Cardiac septum (tissue), 1 donor: ENCODE results near the gene RNF212. TPM values are rescaled to one million over a fixed set of nuclear protein-coding genes. Genes with fewer than 3 reads are reported as not detected.
A peak's percentile ranks its signal among the peaks of the same experiment; 100 is the strongest.
"Not testable (repeated sequence)": the region's sequence is repeated elsewhere in the genome, so short reads cannot be mapped to it uniquely, and the experiment has no call there.

ENCODE experiments used
- DNase-seq: peaks from one replicate; pipeline ENCODE4 v3.0.0-alpha.2; 2020; ENCODE audit warnings: low spot score
- intact Hi-C: fragments of 100-400 bp; cut with DNase I; formaldehyde crosslinking; loops from one replicate; pipeline ENCODE4 v1.14.0; 2022
- long read RNA-seq: library from polyadenylated mRNA; unstranded; transcript quantifications from one replicate; pipeline ENCODE4 v2.0.0, GENCODE V29; 2021
- total RNA-seq: library from RNA; stranded (reverse); fragmentation: NEBNext Ultra II Directional; extraction: Animal tissue kit (Norgen Biotek cat#: 25700); gene quantifications from one replicate; pipeline ENCODE4 v1.2.1, GENCODE V29; 2021
- donor health status: DM: no; HTN: no; CAD: no.

Gene RNF212, protein sequence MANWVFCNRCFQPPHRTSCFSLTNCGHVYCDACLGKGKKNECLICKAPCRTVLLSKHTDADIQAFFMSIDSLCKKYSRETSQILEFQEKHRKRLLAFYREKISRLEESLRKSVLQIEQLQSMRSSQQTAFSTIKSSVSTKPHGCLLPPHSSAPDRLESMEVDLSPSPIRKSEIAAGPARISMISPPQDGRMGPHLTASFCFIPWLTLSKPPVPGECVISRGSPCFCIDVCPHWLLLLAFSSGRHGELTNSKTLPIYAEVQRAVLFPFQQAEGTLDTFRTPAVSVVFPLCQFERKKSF
- 1.4 TPM for total RNA-seq
- long read RNA-seq = 0 reads

DNA sequence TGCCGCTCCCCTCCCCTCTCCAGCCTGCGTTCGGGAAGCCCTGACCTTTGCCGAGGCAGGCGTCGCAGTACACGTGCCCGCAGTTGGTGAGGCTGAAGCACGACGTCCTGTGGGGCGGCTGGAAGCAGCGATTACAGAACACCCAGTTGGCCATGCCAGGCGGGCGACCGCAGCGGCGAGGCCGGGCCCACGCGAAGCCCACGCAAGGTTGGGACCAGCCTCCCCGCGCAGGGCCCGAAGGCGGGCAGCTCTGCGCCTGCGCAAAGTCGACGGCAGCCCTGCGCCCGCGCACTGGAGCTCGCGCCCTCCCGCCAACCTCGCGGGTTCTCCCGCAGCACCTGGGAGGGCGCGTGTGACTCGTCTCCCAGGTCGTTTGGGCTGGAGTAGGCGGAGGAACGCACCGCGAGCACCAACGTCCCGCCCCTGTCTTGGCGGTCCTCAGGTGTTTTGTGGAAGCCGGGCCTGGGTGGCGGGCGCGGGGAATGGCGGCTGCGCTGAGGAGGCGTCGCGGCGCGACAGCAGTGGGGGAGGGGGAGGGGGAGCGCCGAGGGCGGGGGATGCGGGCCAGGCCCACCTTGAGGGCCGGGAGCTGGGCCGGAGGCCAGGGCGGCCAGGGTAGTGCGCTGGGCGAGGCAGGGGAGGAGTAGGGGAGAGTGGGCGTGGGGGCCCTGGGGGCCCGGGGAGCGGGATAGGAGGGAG, at the start of gene RNF212:
Gene RNF212, minus strand, starts transcription at position 254 of the 699 bp plus-strand sequence. Its CDS starts 100 bp downstream, at position 154.
- intact Hi-C loops = no loop called here
- DNase-seq = no peak

- intact Hi-C loops = no loop called here
- DNase-seq = no peak
These were observed 47.0 kb upstream of the RNF212 start for GRCh38 chr4:1160351-1160750.

- intact Hi-C loops = no loop called here
- DNase-seq = no peak
These were observed 42.7 kb upstream of the RNF212 start for GRCh38 chr4:1156069-1156468.

GRCh38 chr4:1155314-1155713, 42.0 kb upstream of the RNF212 start:
- intact Hi-C loops = no loop called here
- no peak for DNase-seq

GRCh38 chr4:1154523-1155182, 41.3 kb upstream of the RNF212 start:
- peak; percentile 70 for DNase-seq
- intact Hi-C loops = no loop called here

DNA sequence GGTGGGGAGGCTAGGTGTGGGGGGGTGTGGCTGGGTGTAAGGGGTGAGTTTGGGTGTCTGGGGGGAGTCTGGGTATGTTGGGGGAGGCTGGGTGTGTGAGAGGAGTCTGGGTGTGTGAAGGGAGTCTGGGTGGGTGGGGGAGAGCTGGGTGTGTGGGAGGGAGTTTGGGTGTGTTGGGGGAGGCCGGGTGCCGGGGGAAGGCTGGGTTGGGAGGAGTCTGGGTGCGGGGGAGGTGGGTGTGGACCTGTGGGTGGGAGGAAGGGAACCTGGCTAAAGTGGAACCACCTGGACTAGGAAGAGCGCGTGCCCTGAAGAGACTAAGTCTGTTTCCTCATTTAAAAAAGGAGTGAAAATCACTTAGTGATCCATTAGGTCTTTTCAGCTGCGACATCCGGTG, 40.8 kb upstream of the RNF212 start:
- DNase-seq = no peak
- intact Hi-C loops = no loop called here

DNA sequence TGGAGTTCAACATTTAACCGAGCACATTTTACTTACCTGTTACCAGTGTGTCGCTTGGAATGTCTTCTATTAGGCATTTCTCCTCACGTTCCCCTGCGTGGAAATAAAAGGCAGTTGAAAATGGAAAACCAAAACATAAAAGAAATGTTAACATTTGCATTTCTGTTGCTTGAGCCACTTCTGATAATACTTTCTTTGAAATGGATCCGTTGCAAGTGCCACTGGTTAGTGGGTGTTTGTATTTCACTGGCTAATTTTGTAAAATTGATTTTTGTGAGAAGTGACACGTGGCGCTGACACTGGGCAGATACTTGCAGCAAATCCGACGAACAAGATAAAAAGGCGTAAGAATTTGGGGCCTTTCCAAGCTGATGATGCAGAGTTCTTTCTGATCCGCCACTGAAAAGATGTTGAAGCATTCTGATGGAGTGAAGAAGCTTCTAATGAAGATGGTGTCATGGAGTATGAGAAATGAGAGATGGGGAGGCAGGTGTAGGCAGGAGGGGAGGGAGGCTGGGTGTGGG, 40.3 kb upstream of the RNF212 start:
- no peak for DNase-seq
- intact Hi-C loops = no loop called here

DNA sequence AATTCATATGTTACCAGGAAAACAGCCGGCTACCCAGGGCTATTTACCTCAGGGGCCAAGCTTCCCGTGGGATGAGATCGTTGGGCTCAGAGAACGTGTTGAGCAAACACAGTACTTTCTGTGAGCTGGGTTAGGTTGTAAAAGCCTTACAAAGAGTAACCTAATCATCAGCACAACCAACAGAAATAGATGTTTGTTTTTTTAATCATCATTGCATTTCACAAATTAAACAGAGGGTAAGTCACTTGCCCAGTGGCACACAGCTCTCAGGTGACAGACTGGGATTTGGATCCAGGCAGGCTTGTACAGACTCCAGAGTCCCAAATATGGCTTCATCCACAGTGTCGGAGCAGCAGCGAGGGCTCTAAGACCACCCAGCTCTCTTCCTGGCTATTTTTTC, 38.9 kb upstream of the RNF212 start:
- DNase-seq = no peak
- intact Hi-C loops = no loop called here

DNA sequence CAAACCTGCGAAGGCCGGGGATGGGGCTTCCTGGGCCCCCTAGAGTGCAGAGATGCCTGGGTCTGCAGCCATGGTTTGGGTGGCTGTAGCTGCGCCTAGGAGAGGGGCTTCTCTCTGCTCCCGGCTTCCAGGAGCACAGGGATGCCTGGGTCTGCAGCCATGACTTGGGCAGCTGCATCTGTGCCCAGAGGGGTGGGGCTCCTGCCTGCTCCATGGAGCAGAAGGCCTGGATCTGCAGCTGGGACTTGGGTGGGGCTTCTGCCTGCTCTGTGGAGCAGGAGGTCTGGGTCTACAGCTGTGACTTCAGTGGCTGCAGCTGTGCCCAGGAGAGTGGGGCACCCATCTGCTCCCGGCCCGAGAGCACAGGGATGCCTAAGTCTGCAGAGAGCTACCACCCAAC, 38.2 kb upstream of the RNF212 start:
- intact Hi-C loops = no loop called here
- DNase-seq = no peak

- DNase-seq = no peak
- intact Hi-C loops = no loop called here
These were observed 37.5 kb upstream of the RNF212 start for GRCh38 chr4:1150875-1151274.

DNA sequence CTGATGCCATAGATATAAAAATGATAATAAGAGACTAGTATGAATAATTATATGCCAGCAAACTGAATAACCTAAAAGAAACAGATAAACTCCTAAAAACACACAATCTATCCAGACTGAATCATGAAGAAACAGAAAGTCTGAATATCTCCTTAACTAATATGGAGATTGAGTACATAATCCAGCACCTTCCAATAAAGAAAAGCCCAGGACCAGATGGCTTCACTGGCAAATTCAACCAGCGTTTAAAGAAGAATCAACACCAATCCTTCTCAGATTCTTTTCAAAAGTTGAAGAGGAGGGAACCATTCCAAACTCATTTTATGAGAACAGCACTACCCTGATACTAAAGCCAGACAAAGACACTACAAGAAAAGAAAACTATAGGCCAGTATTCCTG, 26.5 kb upstream of the RNF212 start:
- DNase-seq = no peak
- intact Hi-C loops = no loop called here

- intact Hi-C loops = no loop called here
- no peak for DNase-seq
These were observed 24.5 kb upstream of the RNF212 start for GRCh38 chr4:1137850-1138249.

GRCh38 chr4:1137063-1137776, 23.9 kb upstream of the RNF212 start:
- intact Hi-C loops = no loop called here
- DNase-seq = no peak

DNA sequence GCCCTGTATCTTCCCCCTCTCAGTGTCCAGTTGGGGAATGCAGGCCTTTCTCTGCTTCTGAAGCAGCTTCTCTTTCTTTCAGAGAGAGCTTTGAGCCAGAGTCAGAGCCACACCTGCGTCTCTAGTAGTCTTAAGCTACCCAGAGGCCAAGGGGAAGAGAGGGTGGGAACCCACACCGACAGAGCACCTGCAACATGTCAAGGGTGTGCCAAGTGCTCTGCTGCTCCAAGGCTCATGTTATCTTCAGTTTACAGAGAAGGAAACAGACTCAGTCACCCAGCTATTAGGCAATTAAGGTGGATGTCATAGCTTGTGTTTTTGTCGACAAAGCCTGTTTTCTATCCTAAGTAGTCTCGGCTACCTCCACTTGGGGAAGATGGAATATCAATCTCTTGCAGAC, 22.7 kb upstream of the RNF212 start:
- no peak for DNase-seq
- intact Hi-C loops = no loop called here

- intact Hi-C loops = no loop called here
- no peak for DNase-seq
These were observed 19.7 kb upstream of the RNF212 start for GRCh38 chr4:1133033-1133432.

DNA sequence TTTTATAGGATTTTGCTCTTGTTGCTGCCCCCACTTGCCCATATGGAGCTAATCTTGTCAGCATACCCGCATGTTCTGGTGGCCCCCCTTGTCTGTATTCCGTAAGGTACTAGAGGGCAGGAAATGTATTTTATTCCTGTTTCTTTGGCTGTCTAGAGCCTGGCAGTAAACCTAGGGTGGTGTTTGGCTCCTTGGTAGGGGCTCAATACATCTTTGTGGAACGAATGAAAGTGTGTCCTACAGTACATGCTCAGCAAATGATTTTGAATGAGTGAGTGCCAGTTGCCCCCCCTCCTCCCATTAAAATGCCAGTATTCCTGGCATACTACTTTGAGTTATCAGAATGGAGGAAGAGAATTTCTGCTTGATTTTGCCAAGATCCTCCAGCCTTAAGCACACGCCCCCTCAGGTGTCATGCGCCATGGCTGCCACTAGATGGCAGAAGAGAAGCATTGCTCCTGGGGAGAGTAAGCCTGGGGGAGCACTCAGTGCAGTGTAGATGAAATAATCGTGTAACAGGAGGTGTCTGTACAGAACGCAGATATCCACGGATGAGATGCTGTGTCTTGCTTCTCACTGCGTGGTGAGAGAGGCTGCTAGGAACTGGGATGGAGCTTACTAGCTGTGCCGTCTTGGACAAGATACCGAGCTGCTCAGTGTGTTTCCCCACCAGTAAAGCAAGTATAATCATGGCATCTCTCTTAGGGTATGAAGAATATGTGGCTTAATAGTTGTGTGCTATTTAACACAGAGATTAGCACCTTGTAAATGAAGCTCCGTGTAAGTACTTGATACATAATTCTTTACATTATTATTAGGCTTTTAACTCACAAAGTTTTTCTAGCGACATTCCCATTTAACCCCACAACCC, 17.2 kb upstream of the RNF212 start:
- intact Hi-C loops = loop anchor here (2.0 kb wide), 1 partner anchor 138 kb away; no protein-coding TSS in a partner anchor

DNA sequence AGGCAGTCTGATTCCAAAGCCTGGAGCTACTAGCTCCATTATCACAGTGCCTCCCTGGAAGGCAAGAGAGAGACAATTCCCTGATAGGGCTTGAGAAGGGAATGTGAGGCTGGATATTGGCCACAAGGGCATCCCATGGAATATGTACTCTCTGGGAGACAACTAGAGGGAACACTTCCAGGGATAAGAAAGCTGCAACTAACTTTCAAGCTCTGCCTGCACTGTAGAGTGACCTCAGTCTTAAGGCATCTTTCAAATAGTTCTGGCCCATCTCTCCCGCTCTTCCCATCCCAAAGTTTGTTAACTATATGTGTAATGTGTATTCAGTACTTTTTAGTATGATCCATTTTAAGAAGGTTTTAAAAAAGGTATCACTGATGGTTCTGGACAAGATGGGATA, 13.1 kb upstream of the RNF212 start:
- intact Hi-C loops = no loop called here
- no peak for DNase-seq

More for the DNA sequence above, 17.2 kb upstream of the RNF212 start:
- no peak for DNase-seq

- DNase-seq, intact Hi-C loops: not testable (repeated sequence)
These were observed 12.1 kb upstream of the RNF212 start for GRCh38 chr4:1125466-1125865.

- intact Hi-C loops = no loop called here
- no peak for DNase-seq
These were observed 11.5 kb upstream of the RNF212 start for GRCh38 chr4:1124818-1125217.
